ENCODE results near the gene COL11A2.

COL11A2 gene

GRCh38 chr6:33191383-33192104, 723 bp downstream of the COL11A2 start:
- no peak for DNase-seq

GRCh38 chr6:33190504-33191107, 1.7 kb downstream of the COL11A2 start:
- no peak for DNase-seq

DNA sequence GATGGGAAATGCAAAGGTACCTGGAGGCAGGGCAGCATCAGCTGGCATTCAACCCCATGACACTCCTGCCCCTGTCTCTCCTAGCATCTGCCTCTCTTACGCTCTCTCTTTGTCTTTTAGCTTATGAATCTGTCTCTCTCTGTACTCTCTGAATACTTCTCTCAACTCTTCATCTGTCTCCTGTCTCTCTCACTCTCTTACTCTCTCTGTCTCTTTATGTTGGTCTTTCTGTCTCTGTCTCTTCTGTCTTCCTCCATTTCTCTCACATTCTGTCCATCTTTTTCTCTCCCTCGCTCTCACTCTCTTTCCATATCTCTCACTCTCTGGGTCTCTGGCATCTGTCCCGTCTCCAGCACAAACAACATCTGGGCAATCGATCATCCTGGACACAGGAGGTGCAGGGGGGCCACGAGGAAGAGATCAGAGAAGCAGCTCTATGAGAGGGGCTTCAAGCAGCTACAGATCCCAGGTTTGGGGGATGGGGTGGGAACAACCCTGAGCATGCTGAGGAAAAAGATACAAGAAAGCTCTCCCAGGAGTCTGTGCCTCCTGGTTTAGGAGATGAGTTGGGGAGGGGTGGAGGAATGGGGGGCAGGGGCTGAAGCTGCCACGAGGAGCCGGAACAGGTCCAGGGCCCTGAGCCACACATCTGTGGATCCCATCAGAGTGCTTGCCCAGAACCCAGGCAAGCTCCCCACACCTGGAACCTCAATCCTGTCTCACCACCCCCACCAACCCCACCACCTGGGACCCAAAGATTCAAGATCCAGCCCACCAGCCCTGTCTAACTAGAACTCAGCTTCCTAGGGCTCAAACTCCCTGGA, 2.4 kb downstream of the COL11A2 start:
- DNase-seq: no peak

GRCh38 chr6:33189164-33189563, 3.1 kb downstream of the COL11A2 start:
- no peak for DNase-seq

DNA sequence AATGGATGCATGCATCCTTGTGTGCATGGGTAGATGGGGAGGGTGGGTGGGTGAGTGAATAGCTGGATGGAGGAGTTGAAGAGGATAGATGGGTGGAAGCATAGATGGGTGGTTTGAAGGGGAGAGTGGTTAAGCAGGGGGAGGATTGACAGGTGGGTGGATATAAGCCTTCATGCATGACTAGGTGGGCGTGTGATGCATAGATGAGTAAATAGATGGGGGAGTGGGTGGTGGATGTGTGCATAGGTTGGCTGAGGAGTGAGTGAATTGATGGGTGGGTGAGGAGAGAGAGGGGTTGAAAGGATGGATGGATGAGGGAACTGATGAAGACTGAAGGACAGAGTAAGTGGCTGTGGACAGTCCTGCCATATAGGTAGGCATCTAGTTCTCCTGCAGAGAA, 4.5 kb downstream of the COL11A2 start:
- DNase-seq: no peak

DNA sequence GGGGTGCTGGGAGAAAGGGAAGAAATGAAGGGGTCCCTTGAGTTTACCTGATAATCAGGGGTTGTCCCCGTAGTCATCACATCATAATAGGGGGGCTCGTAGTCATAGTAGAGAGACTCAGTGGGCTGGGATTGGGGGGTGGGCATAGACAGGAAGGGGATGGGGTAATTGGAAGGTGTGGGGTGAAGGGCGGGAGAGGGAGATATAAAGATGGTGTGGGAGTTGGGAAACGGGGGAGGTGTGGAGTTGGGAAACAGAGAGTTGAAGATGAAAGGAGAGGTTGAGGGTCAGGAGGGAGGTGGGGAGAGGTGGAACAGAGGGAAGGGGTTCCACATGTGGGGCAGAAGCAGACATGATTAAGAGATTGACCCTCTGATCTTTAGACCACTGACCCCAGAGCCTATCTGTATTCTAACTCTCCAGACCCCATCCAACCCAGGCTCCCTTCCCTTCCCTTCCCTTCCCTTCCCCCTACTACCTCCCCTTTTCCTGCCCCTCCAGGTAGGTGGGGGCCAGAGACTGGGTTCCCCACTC, 6.5 kb downstream of the COL11A2 start:
- no peak for DNase-seq

DNA sequence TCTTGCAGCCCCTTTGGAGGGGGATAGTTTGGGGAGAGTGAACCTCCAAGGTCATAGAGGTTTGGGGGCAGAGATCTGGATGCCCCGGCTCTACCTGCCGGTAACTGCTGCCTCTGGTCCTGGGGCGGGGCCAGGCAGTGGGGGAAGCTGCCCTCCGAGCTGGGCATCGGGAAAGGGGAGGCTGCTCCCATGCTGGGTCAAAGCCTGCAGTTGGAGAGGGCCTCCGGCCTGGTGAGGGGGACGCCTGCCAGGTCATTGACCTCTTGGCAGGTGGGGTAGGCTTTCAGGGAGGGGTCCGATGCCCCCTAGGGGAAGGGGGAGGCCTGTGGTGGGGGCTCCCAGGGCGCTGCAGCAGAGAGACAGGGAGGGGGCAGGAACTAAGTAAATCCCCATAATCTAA, 7.1 kb downstream of the COL11A2 start:
- no peak for DNase-seq

- DNase-seq: no peak
Observed at GRCh38 chr6:33183071-33183683, 9.1 kb downstream of the COL11A2 start.

DNA sequence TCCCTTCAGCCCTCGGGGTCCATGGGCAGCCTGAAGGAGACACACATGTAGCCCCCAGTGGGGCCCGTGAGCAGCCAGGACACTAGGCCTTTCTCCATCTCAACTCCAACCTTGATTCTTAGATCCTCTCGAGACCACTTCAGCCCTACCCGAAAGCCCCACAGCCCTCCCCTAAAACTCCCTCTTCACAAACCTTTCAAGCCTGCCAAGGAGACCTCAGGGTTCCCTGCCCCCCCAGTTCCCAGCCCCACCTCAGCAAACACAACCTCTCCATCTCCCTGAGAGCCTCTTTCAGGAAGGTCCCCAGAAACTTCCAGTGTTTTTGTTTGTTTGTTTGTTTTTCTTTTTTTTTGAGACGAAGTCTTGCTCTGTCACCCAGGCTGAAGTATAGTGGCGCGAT, 11.1 kb downstream of the COL11A2 start:
- no peak for DNase-seq

GRCh38 chr6:33178755-33179475, 13.4 kb downstream of the COL11A2 start:
- no peak for DNase-seq

- DNase-seq: no peak
Observed at GRCh38 chr6:33177552-33178446, 14.5 kb downstream of the COL11A2 start.

- no peak for DNase-seq
Observed at GRCh38 chr6:33176906-33177305, 15.4 kb downstream of the COL11A2 start.

GRCh38 chr6:33175436-33176069, 16.7 kb downstream of the COL11A2 start:
- no peak for DNase-seq

DNA sequence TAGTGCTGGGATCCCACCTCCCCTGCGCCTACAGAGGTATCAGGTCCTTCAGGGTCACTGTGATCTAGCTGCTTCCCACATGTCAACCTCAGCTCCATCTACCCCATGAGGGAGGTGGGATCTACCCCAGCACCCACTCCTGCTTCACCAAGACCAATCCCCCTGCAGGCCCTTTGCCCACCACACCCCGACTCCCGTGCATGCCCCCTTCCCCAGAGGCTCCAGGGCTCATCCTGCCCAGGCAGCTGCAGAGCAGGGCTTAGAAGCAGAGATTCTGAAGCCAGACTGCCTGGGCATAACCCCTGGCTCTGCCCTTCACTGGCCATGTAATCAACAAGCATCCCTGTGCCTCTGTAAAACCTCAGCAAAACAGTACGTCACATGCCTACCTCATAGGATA, 17.5 kb downstream of the COL11A2 start:
- no peak for DNase-seq

DNA sequence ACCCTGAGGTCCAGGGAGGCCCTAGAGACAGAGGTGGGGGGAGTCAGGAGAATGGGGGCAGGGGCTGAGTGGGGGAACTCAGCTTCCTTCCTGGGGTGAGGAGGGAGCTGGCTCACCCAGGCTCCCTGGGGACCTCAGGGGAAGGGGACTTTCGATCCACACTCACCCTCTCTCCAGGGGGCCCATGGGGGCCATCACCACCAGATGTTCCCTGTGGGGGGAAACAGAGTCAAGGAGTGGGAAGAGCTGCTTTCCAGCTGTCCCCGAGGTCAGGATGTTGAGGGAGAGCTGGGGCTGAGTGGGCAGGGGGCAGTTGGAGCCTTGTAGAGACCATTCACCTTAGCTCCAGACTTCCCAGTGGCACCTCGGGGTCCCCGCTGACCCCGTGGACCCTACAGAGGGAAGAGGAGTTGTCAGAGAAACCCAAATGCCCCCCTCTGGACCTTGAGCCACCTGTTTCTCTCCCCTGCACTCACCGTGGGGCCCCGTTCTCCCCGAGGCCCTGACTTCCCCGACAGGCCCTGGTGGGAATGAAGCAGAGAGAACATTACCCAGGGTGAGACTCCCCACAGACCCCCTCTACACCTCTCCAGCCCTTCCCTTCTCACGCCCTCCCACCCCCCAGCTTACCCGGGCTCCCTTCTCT, 18.6 kb downstream of the COL11A2 start:
- no peak for DNase-seq

DNA sequence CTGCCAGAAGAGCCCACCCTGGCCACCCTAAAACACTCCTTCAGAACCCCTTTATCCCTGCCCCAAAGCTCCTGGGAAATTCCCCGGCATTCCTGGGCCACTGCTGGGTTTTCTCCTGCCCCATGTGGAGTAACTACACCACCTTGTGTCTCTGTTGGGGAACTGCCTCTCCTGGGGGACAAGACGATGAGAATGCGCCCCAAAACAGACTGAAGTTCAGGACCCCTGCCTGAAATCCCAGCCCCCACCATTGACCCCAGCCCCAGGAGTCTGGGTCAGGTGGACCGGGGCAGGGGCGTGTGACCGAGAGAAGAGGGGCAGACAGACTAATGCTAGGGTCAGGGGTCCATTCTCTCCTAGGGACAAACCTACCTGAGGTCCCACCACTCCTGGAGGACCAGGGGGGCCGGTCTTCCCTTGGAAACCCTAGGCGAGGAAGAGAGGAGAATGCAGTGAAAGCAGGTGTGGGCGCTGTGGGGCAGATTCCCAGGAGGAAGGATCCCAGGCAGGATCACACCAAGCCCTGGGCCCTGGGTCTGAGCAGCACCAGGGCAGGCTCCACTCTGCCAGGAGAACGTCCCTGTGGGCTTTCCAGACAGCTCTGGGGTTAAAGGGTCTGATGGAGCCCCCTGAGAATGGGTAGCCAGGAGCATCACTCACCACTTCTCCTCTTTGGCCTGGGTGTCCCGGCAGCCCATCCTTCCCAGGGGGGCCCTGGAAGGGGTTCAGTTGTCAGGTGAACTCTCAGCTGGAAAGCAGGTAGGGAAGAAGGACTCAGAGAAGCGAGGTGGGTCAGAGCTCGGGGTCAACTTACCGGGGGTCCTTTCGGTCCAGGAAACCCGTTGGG, 19.4 kb downstream of the COL11A2 start:
- DNase-seq: no peak

- no peak for DNase-seq
Observed at GRCh38 chr6:33171880-33172687, 20.2 kb downstream of the COL11A2 start.

Data from stimulated activated CD4-positive, alpha-beta T cell treated with anti-CD3 and anti-CD28 coated beads, Interleukin-4, amount 100 ng/mL, for 24 hours (primary cell).